Glomerular visceral epithelial cell (primary cell): Measurements from ENCODE around the gene TDRD3.
"Not testable (repeated sequence)": the region's sequence is repeated elsewhere in the genome, so short reads cannot be mapped to it uniquely, and the experiment has no call there.

ENCODE experiments used
- DNase-seq: peaks from one replicate; pipeline ENCODE4 v3.0.0-alpha.2; 2016; ENCODE audit errors: extremely low spot score

Gene TDRD3

DNA sequence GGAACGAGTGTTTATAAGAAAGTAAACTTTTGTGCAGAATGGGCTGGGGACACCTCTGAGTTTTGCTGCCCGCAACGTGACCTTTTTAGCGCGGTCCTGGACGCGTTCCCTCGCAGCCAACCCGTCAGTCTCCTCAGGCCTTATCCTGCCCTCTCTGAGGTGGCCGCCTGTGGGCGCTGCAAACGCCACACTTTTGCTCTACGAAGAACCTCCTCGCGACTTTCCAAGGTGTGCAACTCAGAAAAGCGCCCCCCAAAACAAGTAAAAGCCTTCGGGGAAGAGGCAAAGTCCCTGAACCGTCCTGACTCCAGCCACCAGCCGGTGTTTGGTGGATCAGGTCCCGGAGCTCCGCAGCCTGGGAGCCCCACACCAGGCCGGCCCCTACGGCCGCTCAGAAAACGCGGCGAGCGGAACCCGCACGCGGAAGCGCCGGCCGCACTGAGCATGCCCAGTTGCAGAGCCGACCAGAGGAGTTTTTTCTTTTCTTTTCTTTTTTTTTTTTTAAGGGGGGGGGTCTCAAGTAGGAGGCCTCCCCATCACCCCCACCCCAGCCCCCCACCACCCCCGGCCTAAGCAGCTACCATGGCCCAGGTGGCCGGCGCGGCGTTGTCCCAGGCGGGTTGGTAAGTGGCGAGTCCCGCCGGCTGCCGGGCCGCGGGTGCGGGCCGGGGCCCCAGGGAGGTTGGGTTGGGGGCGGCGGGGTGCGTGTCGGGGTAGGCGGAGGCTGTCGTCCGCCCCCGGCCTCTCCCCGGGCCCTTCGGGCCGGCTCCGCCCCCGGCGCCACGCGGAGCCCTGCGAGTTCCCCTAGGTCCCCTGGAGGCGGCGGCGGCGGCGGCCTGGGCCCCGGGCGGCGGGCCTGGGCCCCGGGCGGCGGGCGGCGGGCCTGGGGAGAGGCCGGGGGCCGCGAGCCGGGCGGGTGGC, at the start of gene TDRD3:
Gene TDRD3 (plus strand): TSS at position 438 of the 921 bp plus-strand sequence. CDS start 145 bp downstream, at position 583.
- peak; percentile 84 for DNase-seq

DNA sequence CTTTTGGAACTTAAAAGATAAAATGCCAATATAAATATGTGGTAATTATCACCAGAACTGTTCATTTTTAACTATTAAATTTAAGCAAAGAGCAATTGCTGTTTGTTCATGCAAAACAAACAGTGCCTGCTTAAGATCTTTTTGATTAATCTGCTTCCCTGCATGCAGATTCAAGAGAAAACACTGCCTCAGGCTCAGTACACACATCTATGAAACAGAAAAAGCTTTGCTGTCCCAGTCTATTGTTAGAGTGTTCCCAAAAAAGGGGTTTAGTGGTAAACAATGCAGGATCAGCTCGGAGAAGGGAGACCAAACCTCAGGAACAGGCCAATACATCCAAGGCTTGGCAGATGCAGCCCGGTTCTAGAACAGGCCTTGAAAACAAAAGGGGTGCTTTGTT, 49.3 kb upstream of the TDRD3 start:
- DNase-seq = no peak

DNA sequence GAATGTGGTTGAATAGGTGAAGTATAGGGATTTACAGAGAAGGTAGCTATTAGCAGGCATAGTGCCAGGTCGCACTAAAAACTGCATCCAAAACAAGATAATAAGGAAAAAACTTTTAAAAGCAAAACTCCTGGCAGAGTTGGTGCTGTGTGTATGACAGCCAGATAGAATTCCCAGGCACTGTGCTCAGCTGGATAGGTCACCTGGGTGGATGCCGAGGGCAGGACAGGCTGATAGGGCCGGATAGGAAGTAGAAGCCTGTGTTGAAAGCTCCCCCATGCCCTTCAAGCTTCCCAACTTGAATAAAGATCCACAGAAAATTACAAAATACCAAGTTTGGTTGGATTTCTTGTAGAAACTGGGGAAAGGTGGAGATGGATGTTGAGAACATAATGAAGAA, 48.9 kb upstream of the TDRD3 start:
- DNase-seq = no peak

DNA sequence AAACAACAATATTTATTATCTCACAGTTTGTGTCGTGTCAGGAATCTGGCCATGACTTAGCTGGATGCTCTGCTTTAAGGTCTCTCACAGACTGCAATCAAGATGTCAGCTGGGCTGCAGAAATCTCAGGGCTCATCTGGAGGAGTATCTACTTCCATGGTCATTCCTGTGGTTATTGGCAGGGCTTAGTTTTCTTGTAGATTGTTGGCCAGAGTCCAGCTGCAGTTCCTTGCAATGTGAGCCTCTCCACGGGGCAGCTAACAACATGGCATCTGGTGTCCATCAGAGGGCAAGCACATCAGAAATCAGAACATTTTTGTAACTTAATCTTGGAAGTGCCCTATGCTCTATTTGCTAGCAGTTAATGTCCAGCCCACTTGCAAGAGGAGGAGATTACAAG, 45.7 kb upstream of the TDRD3 start:
- peak; percentile 77 for DNase-seq

DNA sequence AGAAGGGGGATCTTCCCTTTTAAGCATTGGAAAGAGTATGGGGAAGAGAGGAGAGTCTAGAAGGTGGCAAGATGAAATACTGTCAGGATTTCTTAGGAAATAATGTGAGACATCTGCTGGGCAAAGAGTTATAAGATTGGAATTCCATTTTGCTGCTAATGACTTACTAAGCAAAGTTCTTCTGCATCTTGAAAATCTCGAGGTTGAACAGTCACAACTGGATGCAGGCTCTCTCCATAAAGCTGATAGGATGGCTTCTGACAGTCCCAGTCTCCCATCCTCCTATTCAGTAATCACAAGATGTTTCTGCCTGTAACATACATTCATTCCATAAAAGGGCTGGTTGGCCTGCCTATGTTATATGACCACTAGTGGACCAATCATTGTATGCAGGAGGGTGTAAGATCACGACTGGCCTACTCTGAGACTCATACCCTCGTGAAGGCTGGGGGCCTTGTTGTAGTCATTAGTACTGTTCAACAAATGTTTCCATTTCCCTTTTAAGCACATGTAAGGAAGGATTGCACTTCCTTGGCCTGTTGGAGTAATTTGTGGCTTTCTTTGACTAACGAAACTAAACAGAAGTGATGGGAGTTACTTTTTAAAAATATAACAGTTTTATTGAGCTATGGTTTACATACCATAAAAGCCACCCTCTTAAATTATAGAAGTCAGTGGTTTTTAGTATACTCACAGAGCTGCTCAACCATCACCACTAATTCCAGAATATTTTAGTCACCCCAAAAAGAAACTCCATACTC, 45.0 kb upstream of the TDRD3 start:
- no peak for DNase-seq

DNA sequence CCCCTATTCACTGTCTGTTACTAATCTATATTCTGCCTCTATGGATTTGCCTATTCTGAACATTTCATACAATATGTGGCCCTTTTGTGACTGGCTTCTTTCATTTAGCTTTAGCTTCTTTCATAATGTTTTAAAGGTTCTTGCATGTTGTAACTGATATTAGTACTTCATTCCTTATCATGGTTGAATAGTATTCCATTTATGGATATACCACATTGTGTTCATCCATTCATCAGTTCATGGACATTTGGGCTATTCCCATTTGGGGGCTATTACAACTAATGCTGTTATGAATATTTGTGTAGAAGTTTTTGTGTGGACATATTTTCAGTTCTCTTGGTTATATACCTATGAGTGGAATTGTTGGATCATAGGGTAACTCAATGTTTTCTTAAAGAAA, 44.4 kb upstream of the TDRD3 start:
- DNase-seq = no peak

DNA sequence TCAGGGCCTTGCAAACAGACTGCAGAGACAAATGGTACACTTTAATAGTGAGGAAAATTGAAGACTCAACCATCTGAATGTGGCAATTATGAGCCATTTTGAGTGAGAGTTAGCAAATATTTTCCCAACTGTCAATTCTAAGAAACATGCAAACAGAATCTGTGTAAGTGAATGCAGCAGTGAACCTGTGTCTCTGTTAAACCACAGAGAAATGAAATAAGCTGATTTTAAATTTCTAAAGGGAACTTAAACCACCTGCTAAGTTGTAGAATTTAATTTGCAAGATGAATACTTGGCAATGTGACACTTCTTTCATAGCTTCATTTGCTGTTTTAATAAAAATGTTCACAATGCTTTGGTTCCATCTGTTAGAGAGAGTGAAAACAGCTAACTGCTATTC, 42.0 kb upstream of the TDRD3 start:
- DNase-seq = no peak

DNA sequence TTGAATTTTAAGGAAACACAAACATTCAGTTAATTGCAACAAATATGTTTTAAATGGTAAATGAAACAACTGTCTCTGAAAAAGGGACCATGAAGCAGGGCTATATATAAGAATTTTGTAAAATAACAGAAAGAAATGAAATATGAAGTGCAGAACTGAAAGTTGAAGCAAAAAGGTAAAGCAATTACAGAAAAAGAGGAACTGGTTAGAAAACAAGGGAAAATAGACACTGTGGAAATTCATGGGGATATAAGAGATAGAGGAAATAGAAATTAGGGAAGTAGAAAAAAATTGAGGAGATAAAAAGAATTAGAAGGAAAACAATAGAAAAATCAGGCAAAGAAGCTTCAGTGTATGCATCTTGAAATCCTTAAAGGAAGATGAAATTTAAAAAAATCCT, 40.0 kb upstream of the TDRD3 start:
- no peak for DNase-seq

DNA sequence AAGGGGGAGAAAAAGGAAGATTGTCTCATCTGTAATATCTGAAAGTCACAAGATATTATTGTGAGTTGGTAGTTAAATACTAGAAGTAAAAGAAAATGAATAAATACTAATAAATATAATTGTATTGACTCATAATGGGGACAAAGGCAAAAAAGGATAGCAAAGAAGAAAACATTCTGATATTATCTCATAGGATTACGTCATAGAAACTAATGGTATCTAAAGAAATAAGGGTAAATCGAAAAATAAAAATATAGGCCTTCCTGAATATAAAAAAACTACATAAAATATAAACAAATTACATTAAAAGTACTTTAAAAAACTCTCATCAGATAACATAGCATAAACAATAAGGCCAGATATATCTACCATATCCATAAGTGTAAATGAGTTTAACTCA, 38.6 kb upstream of the TDRD3 start:
- DNase-seq = no peak

DNA sequence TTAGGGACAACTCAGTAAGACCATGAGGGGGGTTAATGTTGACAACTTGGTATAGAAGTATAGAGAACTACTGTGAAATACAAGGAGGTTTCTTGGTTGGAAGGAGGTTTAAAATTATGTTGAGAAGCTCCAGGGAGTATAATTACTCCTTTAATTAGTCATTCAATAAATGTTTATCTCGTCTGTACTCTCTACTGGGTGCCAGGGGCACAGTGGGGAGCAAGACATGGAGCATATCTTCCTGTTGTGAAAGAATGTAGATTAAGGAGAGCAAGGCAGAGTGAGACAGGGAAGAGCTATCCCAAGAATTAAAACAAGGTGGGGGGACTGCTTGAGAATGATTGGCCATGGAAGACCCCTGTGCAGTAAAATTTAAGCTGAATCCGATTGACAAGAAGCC, 33.7 kb upstream of the TDRD3 start:
- no peak for DNase-seq

DNA sequence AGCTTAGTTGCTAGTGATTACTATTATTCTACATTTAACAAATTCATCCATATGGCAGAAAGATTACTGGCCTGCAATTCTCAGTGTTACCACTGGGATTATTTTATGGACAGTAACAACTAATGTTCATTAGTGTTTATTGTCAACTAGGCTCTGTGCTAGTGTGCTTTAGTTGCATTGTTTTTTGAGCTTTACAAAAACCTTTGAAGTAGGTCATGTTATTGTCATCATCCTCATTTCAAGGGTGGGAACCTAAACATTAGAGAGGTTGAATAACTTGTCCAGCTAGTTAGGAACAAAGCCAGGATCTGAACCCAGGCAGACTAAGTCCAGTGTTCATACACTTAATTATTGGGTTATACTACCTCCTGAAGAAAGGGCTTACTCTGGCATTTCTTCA, 27.8 kb upstream of the TDRD3 start:
- no peak for DNase-seq

DNA sequence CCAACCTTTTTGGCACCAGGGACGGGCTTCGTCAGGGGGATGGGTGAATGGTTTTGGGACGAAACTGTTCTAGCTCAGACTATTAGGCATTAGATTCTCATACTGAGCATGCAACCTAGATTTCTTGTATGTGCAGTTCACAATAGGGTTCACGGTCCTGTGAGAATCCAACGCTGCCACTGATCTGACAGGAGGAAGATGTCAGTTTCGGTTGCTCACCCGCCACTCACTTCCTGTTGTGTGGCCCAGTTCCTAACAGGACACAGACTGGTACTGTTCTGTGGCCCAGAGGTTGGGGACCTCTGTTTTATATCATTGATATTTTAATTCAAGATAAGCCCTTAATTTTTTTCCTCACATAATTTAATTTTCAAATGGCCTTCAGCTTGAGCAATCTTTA, 26.7 kb upstream of the TDRD3 start:
- no peak for DNase-seq

DNA sequence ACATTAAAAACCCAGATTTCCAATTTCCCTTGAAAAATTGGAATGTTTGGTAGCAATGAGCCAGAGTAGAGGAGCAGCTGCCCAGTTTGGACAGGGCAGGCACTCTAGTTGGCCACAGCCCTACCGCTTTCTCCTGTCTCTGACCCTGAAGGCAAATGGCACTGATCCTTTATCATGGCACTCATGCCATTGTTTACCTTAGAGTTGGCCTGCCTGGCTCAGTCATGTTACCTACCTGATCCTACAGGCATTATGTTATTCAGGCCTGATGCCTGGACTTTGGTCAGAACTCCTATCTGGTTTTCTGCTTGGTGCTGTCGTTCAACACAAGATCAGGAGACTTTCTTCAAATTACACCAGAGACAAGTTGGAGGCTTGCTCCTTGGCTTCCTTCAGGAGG, 24.9 kb upstream of the TDRD3 start:
- no peak for DNase-seq

DNA sequence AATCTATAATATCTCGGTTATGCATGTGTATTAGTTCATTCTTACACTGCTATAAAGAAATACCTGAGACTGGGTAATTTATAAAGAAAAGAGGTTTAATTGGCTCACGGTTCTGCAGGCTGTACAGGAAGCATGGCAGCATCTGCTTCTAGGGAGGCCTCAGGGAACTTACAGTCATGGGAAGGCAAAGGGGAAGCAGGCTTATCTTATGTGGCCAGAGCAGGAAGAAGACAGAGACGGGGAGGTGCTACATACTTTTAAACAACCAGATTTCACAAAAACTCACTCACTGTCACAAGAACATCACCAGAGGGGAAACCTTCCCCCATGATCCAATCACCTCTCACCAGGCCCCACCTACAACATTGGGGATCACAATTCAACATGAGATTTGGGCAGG, 17.7 kb upstream of the TDRD3 start:
- not testable (repeated sequence) for DNase-seq

DNA sequence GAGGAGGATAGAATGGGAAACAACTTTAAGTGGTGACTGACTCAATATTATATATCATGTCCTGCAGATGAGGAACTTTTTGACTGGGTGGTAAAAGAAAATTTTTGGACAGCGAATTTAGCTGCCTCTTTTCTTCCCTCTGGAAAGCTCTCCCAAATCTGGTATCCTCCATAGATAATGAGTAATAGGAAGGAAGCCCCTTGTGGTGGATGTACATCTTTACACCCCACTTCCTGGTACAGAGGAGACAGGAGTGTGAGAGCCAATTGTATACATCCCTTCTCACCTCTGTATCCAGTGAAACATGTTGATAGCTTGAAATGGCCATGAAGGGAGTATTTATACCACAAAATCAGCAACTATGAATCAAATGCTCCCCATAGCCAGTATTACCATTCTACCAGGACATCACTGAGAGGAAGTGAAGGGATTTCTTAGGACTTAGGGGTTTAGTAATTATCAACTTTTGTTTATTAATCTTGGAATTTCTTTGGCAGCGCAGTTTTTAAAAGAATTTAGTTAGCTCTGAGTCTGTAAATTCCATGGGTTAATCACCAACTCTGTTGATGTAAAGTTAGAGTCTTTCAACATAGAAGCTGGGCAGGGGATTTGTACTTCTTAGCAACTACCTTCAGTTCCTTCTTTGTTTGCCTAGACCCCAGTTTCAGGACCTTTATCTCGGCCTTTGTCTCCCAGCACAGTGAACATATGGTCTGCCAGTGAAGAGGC, 17.0 kb upstream of the TDRD3 start:
- peak; percentile 6 for DNase-seq

DNA sequence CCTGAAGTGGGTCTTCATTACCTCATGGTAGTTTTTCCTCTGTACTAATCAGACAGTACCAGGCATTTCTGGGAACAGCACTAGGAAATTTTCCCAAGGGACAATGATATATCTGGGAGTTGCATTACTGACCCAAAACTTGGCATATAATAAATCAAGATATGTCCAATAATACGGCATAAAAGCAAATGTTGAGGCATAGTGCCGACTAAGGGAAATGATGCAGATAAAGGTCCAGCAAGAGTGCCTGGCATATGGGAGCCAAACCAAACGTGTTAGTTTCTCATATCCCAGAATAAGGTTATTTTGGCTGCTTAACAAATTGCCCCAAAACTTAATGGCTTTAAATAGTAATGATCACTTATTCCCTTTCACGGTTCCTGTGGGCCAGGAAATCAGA, 12.1 kb upstream of the TDRD3 start:
- DNase-seq = no peak

DNA sequence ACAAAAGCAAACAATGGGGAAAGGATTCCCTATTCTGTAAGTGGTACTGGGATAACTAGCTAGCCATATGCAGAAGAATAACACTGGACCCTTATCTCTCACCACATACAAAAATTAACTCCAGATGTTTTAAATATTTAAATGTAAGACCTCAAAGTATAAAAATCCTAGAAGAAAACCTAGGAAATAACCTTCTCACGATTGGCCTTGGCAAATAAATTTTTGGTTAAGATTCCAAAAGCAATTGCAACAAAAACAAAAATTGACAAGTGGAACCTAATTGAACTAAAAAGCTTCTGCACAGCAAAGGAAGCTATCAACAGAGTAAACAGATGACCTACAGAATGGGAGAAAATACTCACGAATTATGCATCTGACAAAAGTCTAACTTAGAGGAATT, 10.8 kb upstream of the TDRD3 start:
- no peak for DNase-seq

DNA sequence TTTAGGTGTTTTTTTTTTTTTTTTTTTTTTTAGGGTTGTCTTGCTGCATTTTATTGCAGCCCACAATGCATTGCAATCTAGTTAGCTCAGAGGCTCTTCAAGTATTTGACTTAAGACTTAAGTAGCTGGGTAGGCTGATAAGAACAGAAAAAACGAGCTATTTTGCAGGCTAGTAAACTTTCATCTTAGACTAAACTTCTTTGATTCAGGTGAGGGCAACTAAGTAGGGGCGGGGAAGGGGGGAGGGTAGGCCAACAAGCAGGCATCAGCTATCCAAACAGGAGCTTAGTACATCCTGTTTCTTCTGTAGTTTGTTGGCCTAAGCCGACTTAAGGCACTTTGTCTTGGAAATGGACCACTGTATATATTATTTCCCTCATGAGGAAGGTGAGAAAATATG, 4.9 kb upstream of the TDRD3 start:
- DNase-seq = no peak

DNA sequence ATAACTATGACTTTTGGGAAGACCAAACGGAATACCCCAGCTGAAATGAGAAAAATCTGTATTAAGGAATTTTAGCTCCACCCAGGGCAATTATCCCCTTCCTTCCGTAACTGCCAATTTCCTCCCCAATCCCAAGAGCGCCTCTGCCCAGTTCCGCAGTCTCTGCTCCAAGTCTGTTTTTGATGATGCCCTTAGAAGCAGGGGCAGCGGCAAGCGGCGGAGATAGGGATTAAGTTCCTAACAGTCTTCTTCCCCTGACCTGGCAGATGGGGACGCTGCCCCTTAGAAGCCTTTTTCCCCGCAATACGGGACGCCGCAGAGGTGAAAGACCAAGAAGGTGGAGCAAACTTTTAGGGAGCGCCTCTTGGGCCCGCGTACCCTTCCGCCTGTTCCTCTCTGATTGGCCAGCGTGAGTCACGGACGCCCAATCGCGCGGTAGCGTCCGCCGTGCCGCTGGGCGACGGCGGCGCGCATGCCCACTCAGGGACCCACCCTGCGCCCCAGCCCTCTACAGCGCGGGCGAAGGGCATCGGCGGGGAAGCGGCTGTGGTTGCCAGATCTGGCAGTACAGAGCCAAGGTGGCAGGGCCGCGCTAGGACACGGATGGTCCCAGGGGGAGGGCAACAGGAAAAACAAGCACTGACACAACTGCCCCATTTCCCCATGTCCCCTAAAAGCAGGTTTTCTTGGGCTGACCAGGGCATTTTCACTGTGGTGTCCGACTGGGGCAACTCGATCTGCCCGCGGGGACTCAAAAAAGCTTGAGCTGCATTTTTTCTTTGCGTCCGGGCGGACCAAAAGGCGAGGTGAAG, 843 bp upstream of the TDRD3 start:
- DNase-seq = peak; percentile 94

DNA sequence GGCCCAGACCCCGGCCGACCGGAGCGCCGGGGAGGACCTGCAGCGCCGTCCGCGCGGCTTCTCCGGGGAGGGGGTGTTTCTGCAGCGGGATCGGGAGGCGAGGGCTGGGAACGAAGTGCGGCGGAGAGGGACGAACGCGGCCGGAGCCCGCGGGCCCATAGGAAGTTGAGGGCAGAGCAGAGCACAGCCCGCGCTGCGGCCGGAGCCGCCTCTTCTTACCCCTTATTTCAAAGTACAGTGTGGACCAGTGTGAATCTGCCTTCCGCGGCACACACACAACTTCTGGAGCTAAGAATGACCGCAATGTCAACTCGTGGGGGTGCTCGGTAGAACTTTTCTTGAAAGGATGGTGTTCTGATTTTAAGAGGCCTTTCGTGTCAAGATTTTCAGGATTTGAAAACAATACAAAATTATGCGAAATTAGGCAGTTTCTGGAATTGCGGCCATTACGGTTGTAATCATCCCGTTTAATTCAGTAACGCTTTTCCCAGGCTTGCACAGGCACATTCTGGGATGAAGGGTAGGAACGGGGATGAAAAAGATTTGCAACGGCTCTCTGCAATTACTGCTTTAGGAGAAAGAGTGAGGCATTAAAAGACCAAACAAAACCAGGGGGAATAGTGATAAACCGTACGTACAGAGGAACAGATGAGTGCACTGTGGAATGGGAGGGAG, 821 bp downstream of the TDRD3 start:
- DNase-seq = peak; percentile 72

DNA sequence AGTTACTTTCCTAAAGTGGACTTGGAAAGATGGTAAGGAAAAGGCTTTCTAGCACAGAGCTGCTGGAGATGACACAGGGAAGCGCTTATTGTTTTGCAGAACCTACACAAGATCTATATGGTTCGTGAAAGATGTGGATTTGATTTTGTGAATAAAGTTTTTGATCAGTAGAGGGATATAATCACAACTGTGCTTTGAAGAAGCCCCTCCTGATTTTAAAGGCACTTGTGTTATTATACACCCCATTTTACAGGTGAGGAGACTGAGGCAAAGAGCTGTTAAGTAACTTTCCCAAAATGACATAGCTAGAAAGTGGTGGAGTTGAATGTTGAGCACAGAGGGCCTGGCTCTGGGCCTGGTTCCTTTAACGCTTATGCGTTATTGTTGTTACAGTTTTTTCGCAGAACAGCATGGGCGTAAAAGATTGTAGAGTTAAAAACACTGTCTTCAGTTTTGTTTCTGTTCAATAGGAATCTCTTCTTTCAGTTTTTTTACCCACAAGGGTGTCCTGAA, 1.4 kb downstream of the TDRD3 start:
- DNase-seq = no peak
